ENCODE data around the gene SRP72. TPM values are rescaled to one million over a fixed set of nuclear protein-coding genes. Genes with fewer than 3 reads are reported as not detected.
A peak's percentile ranks its signal among the peaks of the same experiment; 100 is the strongest.

The SRP72 gene
- total RNA-seq, 4 donors from 2014 or later, result 52.2 to 99.2 (median 77.0) TPM

DNA sequence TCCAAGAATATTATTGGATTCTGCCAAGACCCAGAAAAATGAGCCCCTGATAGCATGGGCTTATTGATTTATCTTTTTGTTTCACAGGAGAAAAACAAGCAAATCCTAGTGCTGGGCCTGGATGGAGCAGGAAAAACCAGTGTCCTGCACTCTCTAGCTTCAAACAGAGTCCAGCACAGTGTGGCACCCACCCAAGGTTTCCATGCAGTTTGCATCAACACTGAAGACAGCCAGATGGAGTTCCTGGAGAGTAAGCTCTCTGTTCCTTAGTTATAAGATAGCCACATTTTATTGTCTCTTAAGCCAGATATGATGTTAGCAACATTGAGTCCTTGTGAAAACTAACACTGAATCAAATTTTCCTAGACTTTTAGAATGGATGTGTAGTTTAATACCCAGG lies 43.7 kb downstream of the SRP72 start:
- Histone ChIP-seq H3K36me3 (no peaks in the 10 kb centered on the region), H3K4me1 (peaks cover 5% of the 10 kb centered on the region), H3K4me3 (no peak overlapping the region), H3K27me3 (no peaks in the 10 kb centered on the region), H3K27ac (no peak overlapping the region), H3K9me3 (no peaks in the 10 kb centered on the region)
- DNase-seq (ENCODE audit: low spot score in 2 of 2), result no peak
- TF ChIP-seq EP300 (IDR thresholded peaks at IDR 0.05) (no peak), POLR2AphosphoS5 (IDR thresholded peaks at IDR 0.05) (no peak), POLR2A (IDR thresholded peaks at IDR 0.05) (no peak)
- TF ChIP-seq, protein P1, sequence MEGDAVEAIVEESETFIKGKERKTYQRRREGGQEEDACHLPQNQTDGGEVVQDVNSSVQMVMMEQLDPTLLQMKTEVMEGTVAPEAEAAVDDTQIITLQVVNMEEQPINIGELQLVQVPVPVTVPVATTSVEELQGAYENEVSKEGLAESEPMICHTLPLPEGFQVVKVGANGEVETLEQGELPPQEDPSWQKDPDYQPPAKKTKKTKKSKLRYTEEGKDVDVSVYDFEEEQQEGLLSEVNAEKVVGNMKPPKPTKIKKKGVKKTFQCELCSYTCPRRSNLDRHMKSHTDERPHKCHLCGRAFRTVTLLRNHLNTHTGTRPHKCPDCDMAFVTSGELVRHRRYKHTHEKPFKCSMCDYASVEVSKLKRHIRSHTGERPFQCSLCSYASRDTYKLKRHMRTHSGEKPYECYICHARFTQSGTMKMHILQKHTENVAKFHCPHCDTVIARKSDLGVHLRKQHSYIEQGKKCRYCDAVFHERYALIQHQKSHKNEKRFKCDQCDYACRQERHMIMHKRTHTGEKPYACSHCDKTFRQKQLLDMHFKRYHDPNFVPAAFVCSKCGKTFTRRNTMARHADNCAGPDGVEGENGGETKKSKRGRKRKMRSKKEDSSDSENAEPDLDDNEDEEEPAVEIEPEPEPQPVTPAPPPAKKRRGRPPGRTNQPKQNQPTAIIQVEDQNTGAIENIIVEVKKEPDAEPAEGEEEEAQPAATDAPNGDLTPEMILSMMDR (IDR thresholded peaks at IDR 0.05), result no peak

DNA sequence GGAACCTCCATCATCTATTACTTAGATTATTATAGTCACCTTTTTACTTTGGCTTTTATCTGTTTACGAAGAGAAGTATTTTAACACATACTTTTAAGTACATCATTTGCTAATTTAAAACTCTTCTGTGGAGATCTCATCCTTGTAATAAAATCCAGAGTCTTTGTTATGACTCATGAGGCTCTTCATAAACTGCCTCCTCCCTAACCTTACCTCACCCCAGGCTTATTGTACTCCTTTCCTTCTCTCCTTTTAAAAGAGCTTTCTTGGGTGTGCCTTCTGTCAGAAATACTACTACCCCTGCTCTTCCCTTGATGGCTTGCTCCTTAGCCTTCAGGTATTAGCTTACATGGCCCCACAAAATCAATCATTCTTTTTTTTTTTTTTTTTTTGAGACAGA lies 44.7 kb downstream of the SRP72 start:
- H3K27ac ChIP-seq, result no peak overlapping the region
- H3K4me1 ChIP-seq, result no peaks in the 10 kb centered on the region
- H3K4me3 ChIP-seq, result no peak overlapping the region
- no peak for DNase-seq (ENCODE audit: low spot score in 2 of 2)
- 71% methylated on average over 1 of the region's 1 CpG for WGBS
- TF ChIP-seq EP300 (IDR thresholded peaks at IDR 0.05) (no peak), POLR2A (IDR thresholded peaks at IDR 0.05) (no peak), POLR2AphosphoS5 (IDR thresholded peaks at IDR 0.05) (no peak)
- TF ChIP-seq, protein P1 (IDR thresholded peaks at IDR 0.05), result no peak
- H3K9me3 ChIP-seq, result no peaks in the 10 kb centered on the region
- H3K36me3 ChIP-seq, result no peaks in the 10 kb centered on the region
- H3K27me3 ChIP-seq, result no peaks in the 10 kb centered on the region

GRCh38 chr4:56513517-56513916 lies 46.1 kb downstream of the SRP72 start:
- no peak overlapping the region for H3K4me3 ChIP-seq
- TF ChIP-seq POLR2AphosphoS5 (IDR thresholded peaks at IDR 0.05), result no peak
- TF ChIP-seq, protein P1 (IDR thresholded peaks at IDR 0.05), result no peak
- no peaks in the 10 kb centered on the region for H3K9me3 ChIP-seq
- H3K4me1 ChIP-seq, result no peaks in the 10 kb centered on the region
- no peaks in the 10 kb centered on the region for H3K36me3 ChIP-seq
- DNase-seq (ENCODE audit: low spot score in 2 of 2), result no peak
- no peak overlapping the region for H3K27ac ChIP-seq
- WGBS, result 84% methylated on average over 2 of the region's 2 CpGs
- no peaks in the 10 kb centered on the region for H3K27me3 ChIP-seq

DNA sequence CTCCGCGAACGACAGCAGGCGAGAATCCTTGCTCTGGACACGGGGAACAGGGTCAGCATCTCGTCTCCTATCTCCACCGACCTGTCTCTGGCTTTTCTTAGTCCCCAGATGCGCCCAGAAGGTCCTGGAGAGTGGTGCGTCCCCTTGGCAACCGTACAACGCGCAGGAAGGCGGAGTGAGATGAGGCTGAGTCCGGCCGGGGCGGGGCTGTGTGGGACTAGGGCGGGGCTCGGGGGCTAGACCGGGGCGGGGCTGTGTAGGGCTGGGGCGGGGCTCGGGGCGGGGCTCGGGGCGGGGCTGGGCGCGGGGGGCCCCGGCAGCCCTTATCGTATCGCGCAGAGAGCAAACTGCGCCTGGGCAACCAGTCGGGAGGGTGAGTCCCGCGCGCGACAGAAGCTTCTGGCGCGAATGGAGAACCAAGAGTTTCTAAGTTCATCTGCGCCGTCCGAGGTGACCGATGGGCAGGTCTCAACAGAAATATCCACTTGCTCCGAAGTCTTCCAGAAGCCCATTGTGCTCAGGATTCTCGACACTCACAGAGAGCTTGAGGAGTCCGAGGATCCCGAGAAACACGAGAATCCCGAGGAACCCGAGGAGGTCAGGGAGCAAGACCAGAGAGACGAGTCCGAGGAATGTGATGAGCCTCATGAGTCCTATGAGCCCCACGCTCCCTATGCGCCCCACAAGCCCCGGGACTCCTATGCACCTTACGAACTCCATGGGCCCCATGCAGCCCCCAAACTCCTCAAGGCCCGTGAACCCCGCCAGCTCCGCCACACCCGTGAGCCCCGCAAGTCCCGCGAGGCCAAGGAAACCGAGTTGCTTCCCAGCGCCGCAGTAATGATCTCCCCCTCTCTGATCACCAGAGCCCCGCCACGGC lies 63.1 kb downstream of the SRP72 start:
- Histone ChIP-seq H3K27ac (no peak overlapping the region), H3K4me3 (peak overlapping the region; percentile 59), H3K27me3 (peaks cover 6% of the 10 kb centered on the region), H3K4me1 (peaks cover 14% of the 10 kb centered on the region), H3K9me3 (no peaks in the 10 kb centered on the region), H3K36me3 (no peaks in the 10 kb centered on the region)
- DNase-seq (ENCODE audit: low spot score in 2 of 2), result peak; percentile 91 to 94
- TF ChIP-seq, protein P1 (IDR thresholded peaks at IDR 0.05), result no peak
- TF ChIP-seq POLR2A (IDR thresholded peaks at IDR 0.05) (no peak), POLR2AphosphoS5 (IDR thresholded peaks at IDR 0.05) (no peak), EP300 (IDR thresholded peaks at IDR 0.05) (no peak)
- 2% methylated on average over 22 of the region's 68 CpGs for WGBS

DNA sequence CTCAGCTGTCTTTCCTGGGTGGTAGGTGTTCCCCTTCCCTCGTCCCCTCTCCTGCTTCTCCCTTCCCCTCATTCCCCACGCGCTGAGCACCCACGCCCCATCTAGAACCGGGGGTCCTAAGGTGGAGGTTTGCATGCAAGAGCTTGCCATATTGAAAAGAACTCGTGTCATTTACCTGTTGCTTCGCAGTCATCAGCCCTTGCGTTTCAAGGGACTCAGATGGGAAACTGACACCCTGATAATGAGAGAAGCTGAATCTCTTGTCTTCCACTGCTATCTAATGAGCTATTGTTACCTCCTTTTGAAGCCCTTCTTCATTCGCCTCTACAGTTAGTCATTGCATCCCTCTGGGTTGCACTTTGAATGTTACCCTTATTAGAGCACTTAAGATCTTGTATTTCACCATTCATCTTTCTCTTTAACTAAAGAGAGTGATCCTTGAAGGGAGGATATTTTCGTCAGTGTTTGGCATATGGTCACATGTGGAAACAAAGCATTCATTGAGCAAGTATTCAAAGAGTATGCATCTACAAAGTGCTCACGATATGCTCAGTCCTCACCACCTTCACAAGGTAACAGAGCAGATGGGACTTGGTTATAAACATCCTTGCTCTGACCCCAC lies 63.8 kb downstream of the SRP72 start:
- Histone ChIP-seq H3K4me1 (peaks cover 14% of the 10 kb centered on the region), H3K27me3 (peaks cover 6% of the 10 kb centered on the region), H3K27ac (no peak overlapping the region), H3K36me3 (no peaks in the 10 kb centered on the region), H3K4me3 (peak overlapping the region; percentile 59), H3K9me3 (no peaks in the 10 kb centered on the region)
- DNase-seq (ENCODE audit: low spot score in 2 of 2), result no peak
- 26% methylated on average over 11 of the region's 11 CpGs for whole genome bisulfite sequencing
- TF ChIP-seq, protein P1 (IDR thresholded peaks at IDR 0.05), result no peak
- no peak for TF ChIP-seq POLR2A (IDR thresholded peaks at IDR 0.05)
- TF ChIP-seq POLR2AphosphoS5 (IDR thresholded peaks at IDR 0.05), result no peak
- no peak for TF ChIP-seq EP300 (IDR thresholded peaks at IDR 0.05)
